CD4-positive, alpha-beta T cell treated with Interleukin-12 subunit alpha and Interleukin-12 subunit beta, for 1 hour (primary cell): Measurements from ENCODE around the gene FPR2.
"Not testable (repeated sequence)": the region's sequence is repeated elsewhere in the genome, so short reads cannot be mapped to it uniquely, and the experiment has no call there.

ENCODE experiments used
- DNase-seq: peaks from one replicate; pipeline ENCODE4 v3.0.0-alpha.2; 2020

FPR2 gene

GRCh38 chr19:51760697-51761356 is at the start of gene FPR2:
Gene FPR2, plus strand, starts transcription at chr19:51761180. Its CDS starts 7,479 bp downstream, at chr19:51768659.
- DNase-seq: no peak

- no peak for DNase-seq
Observed at GRCh38 chr19:51711702-51712101, 49.3 kb upstream of the FPR2 start.

- no peak for DNase-seq
Observed at GRCh38 chr19:51712461-51713081, 48.4 kb upstream of the FPR2 start.

GRCh38 chr19:51713319-51714285 is 47.4 kb upstream of the FPR2 start:
- DNase-seq: no peak

- DNase-seq: no peak
Observed at GRCh38 chr19:51714848-51715247, 46.1 kb upstream of the FPR2 start.

- no peak for DNase-seq
Observed at GRCh38 chr19:51715850-51716249, 45.1 kb upstream of the FPR2 start.

- no peak for DNase-seq
Observed at GRCh38 chr19:51716925-51717324, 44.1 kb upstream of the FPR2 start.

GRCh38 chr19:51719251-51719988 is 41.6 kb upstream of the FPR2 start:
- DNase-seq: no peak

GRCh38 chr19:51721905-51722304 is 39.1 kb upstream of the FPR2 start:
- DNase-seq: no peak

GRCh38 chr19:51722492-51722891 is 38.5 kb upstream of the FPR2 start:
- no peak for DNase-seq

GRCh38 chr19:51724543-51724942 is 36.4 kb upstream of the FPR2 start:
- no peak for DNase-seq

GRCh38 chr19:51726049-51726448 is 34.9 kb upstream of the FPR2 start:
- DNase-seq: no peak

- DNase-seq: no peak
Observed at GRCh38 chr19:51727349-51727880, 33.6 kb upstream of the FPR2 start.

GRCh38 chr19:51729781-51730180 is 31.2 kb upstream of the FPR2 start:
- no peak for DNase-seq

GRCh38 chr19:51733742-51734522 is 27.0 kb upstream of the FPR2 start:
- no peak for DNase-seq

GRCh38 chr19:51735759-51736449 is 25.1 kb upstream of the FPR2 start:
- peak; percentile 21 for DNase-seq

GRCh38 chr19:51737389-51737788 is 23.6 kb upstream of the FPR2 start:
- DNase-seq: no peak

GRCh38 chr19:51737924-51738323 is 23.1 kb upstream of the FPR2 start:
- no peak for DNase-seq

- not testable (repeated sequence) for DNase-seq
Observed at GRCh38 chr19:51738523-51738922, 22.5 kb upstream of the FPR2 start.

- DNase-seq: no peak
Observed at GRCh38 chr19:51739466-51740213, 21.3 kb upstream of the FPR2 start.
